ENCODE measurements around the gene ZNF215.

Gene ZNF215

DNA sequence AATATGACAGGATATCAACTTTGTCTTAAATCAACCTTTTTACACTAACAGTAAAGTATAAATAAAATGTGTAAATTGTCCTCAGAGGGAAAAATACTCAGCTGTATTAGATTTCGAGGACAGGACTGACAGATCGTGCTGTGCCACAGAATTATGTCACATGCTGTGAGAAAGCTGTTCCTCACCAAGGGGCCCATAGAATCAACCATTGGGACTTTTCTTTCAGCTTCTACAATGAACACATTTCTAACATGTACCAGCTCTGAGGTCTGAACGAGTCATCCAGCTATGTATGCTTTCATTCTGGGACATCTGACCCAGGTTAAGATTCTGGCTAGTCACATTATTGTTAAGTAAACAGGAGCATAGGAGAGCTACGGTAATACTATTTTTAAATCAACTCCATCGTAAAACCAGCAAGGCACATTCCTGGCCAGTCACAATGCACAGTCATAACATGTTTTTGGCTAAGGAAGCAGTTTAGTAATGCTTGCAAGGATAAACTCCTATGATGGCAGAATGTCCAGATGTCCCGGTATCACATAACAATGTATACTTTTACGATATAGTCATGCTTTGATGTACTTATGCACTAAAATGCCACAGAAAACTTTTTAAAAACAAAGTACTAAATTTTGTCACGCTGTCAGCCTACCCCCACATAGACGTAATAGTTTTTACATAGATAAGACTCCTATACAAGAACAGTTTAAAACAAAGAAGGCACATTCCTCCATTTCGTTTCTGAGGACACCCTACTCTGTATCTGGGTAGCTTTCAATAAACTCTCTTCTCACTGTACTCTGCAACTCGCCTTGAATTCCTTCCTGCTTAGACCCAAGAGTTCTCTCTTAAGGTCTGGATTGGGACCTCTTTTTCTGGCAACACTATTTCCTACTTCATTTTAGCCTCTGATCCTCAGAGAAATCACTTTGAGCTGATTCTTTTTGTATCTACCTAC is 66.5 kb downstream of the ZNF215 start:
- Histone ChIP-seq H3K9me3 (ENCODE audit: control insufficient read depth, insufficient read depth, low read length) (no peaks in the 10 kb centered on the region), H3K36me3 (ENCODE audit: control insufficient read depth, insufficient read depth, low read length) (no peaks in the 10 kb centered on the region), H3K27ac (ENCODE audit: low read depth, low read length) (no peak overlapping the region), H3K27me3 (ENCODE audit: control insufficient read depth, insufficient read depth, low read length) (no peaks in the 10 kb centered on the region), H3K9ac (ENCODE audit: low read depth, low read length) (no peak overlapping the region), H3K4me3 (ENCODE audit: low read depth, low read length) (no peak overlapping the region), H3K4me1 (ENCODE audit: control insufficient read depth, insufficient read depth, low read length) (no peaks in the 10 kb centered on the region)

DNA sequence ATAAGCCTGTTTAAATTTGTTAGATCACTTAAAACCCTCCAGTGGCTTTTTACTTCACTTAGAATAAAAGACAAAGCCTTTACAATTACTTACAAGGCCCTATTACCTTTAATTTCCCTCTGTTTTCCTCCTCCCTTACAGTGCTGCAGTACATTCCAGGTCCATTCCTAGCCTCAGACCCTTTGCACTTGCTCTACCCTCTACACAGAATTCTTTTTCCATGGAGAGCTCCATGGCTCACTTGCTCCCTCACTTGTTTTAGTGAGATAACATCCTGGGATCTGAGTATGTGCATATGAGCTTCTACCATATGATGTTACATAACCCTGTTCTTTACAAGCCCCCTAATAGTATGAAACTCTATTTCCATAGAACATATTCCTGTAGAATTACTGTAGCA is 69.5 kb downstream of the ZNF215 start:
- H3K4me1 ChIP-seq (ENCODE audit: control insufficient read depth, insufficient read depth, low read length) = no peaks in the 10 kb centered on the region
- no peaks in the 10 kb centered on the region for H3K36me3 ChIP-seq (ENCODE audit: control insufficient read depth, insufficient read depth, low read length)
- H3K27ac ChIP-seq (ENCODE audit: low read depth, low read length) = no peak overlapping the region
- no peak overlapping the region for H3K4me3 ChIP-seq (ENCODE audit: low read depth, low read length)
- no peaks in the 10 kb centered on the region for H3K9me3 ChIP-seq (ENCODE audit: control insufficient read depth, insufficient read depth, low read length)
- H3K9ac ChIP-seq (ENCODE audit: low read depth, low read length) = no peak overlapping the region
- H3K27me3 ChIP-seq (ENCODE audit: control insufficient read depth, insufficient read depth, low read length) = no peaks in the 10 kb centered on the region

DNA sequence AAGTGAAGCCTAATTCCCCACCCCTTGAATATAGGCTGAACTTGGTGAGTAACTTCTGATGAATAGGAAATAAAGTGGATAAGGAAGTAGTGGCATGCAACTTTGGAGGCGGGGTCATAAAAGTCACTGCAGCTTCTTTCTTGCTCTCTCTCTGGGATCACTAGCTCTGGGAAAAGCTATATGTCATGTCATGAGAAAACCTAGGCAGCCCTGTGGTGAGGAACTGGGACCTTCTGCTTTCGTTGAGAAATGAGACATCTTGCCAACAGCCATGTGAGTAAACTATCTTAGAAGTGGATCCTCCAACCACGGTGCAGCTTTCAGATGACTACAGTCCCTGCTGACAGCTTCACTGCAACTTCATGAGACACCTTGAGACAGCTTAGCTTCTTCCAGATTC is 78.3 kb downstream of the ZNF215 start:
- H3K4me3 ChIP-seq (ENCODE audit: low read depth, low read length) = no peak overlapping the region
- H3K27ac ChIP-seq (ENCODE audit: low read depth, low read length) = no peak overlapping the region
- H3K4me1 ChIP-seq (ENCODE audit: control insufficient read depth, insufficient read depth, low read length) = no peaks in the 10 kb centered on the region
- no peaks in the 10 kb centered on the region for H3K27me3 ChIP-seq (ENCODE audit: control insufficient read depth, insufficient read depth, low read length)
- H3K9me3 ChIP-seq (ENCODE audit: control insufficient read depth, insufficient read depth, low read length) = no peaks in the 10 kb centered on the region
- no peaks in the 10 kb centered on the region for H3K36me3 ChIP-seq (ENCODE audit: control insufficient read depth, insufficient read depth, low read length)
- no peak overlapping the region for H3K9ac ChIP-seq (ENCODE audit: low read depth, low read length)

Data from HUES48 (cell line).